Measurements from ENCODE around the gene SLC10A7.

SLC10A7 gene

GRCh38 chr4:146534178-146534577 lies 12.4 kb upstream of the SLC10A7 start:
- TF ChIP-seq CTCF (IDR thresholded peaks at IDR 0.05; ENCODE audit: low read depth, low read length): no peak
- Histone ChIP-seq H3K4me1 (no peaks in the 10 kb centered on the region), H3K9me3 (no peaks in the 10 kb centered on the region), H3K4me3 (ENCODE audit: low read depth, low read length) (no peak overlapping the region), H3K36me3 (no peaks in the 10 kb centered on the region), H3K27me3 (0 out of 2 replicates have a peak, but pooled peaks cover 2% of the 10 kb centered on the region)
- DNase-seq: no peak

GRCh38 chr4:146525754-146526153 lies 4.0 kb upstream of the SLC10A7 start:
- no peak for DNase-seq
- H3K4me3 ChIP-seq (ENCODE audit: low read depth, low read length): no peak overlapping the region
- no peak for TF ChIP-seq CTCF (IDR thresholded peaks at IDR 0.05; ENCODE audit: low read depth, low read length)

GRCh38 chr4:146524663-146525062 lies 2.9 kb upstream of the SLC10A7 start:
- H3K36me3 ChIP-seq: no peaks in the 10 kb centered on the region
- H3K4me3 ChIP-seq (ENCODE audit: low read depth, low read length): no peak overlapping the region
- no peak for DNase-seq
- no peak for TF ChIP-seq CTCF (IDR thresholded peaks at IDR 0.05; ENCODE audit: low read depth, low read length)
- H3K9me3 ChIP-seq: no peaks in the 10 kb centered on the region
- H3K4me1 ChIP-seq: peaks cover 2% of the 10 kb centered on the region; the same call in 1 of the 2 replicates
- no peaks in the 10 kb centered on the region for H3K27me3 ChIP-seq

More at GRCh38 chr4:146525754-146526153, 4.0 kb upstream of the SLC10A7 start:
- peaks cover 2% of the 10 kb centered on the region; the same call in 1 of the 2 replicates for H3K4me1 ChIP-seq
- H3K27me3 ChIP-seq: no peaks in the 10 kb centered on the region
- no peaks in the 10 kb centered on the region for H3K36me3 ChIP-seq
- H3K9me3 ChIP-seq: no peaks in the 10 kb centered on the region

- DNase-seq: no peak
Observed at GRCh38 chr4:146522869-146523205, 1.1 kb upstream of the SLC10A7 start.

GRCh38 chr4:146522098-146522868 lies 543 bp upstream of the SLC10A7 start:
- Histone ChIP-seq H3K36me3 (no peaks in the 10 kb centered on the region), H3K27me3 (no peaks in the 10 kb centered on the region), H3K9me3 (no peaks in the 10 kb centered on the region), H3K4me3 (ENCODE audit: low read depth, low read length) (peak overlapping the region; percentile 98), H3K4me1 (peaks cover 2% of the 10 kb centered on the region; the same call in 1 of the 2 replicates)
- peak; percentile 87 for DNase-seq
- TF ChIP-seq CTCF (IDR thresholded peaks at IDR 0.05; ENCODE audit: low read depth, low read length): no peak

More at GRCh38 chr4:146522869-146523205, 1.1 kb upstream of the SLC10A7 start:
- Histone ChIP-seq H3K36me3 (no peaks in the 10 kb centered on the region), H3K27me3 (no peaks in the 10 kb centered on the region), H3K4me1 (peaks cover 2% of the 10 kb centered on the region; the same call in 1 of the 2 replicates), H3K9me3 (no peaks in the 10 kb centered on the region), H3K4me3 (ENCODE audit: low read depth, low read length) (peak overlapping the region; percentile 98)
- no peak for TF ChIP-seq CTCF (IDR thresholded peaks at IDR 0.05; ENCODE audit: low read depth, low read length)

- no peak for TF ChIP-seq CTCF (IDR thresholded peaks at IDR 0.05; ENCODE audit: low read depth, low read length)
- H3K4me1 ChIP-seq: peaks cover 2% of the 10 kb centered on the region; the same call in 1 of the 2 replicates
- no peaks in the 10 kb centered on the region for H3K36me3 ChIP-seq
- H3K27me3 ChIP-seq: no peaks in the 10 kb centered on the region
- H3K9me3 ChIP-seq: no peaks in the 10 kb centered on the region
- peak; percentile 25 for DNase-seq
- peak overlapping the region; percentile 98 for H3K4me3 ChIP-seq (ENCODE audit: low read depth, low read length)
Observed at GRCh38 chr4:146520896-146521540, 722 bp downstream of the SLC10A7 start.
